Hepatocyte (in vitro differentiated cells): Measurements from ENCODE around the gene TMEM9B.

Experiments used
- EZH2 ChIP-seq: fragments of 200-600 bp; sonication (generic); IDR thresholded peaks from 2 replicates; pipeline ENCODE4 v1.6.1; 2016; ENCODE audit warnings: antibody characterized with exemption, mild to moderate bottlenecking, borderline replicate concordance
- EZH2phosphoT487 ChIP-seq: fragments of 200-600 bp; sonication (generic); IDR thresholded peaks from one replicate; pipeline ENCODE4 v1.6.1; 2018; ENCODE audit warnings: antibody characterized with exemption, mild to moderate bottlenecking, low read depth, moderate library complexity; ENCODE audit not compliant: unreplicated experiment, severe bottlenecking
- TF ChIP-seq, protein P1 (sequence below): fragments of 200-600 bp; sonication (generic); IDR thresholded peaks from 2 replicates; pipeline ENCODE4 v1.5.1; 2016; ENCODE audit warnings: antibody characterized with exemption, mild to moderate bottlenecking; ENCODE audit not compliant: poor library complexity

DNA sequence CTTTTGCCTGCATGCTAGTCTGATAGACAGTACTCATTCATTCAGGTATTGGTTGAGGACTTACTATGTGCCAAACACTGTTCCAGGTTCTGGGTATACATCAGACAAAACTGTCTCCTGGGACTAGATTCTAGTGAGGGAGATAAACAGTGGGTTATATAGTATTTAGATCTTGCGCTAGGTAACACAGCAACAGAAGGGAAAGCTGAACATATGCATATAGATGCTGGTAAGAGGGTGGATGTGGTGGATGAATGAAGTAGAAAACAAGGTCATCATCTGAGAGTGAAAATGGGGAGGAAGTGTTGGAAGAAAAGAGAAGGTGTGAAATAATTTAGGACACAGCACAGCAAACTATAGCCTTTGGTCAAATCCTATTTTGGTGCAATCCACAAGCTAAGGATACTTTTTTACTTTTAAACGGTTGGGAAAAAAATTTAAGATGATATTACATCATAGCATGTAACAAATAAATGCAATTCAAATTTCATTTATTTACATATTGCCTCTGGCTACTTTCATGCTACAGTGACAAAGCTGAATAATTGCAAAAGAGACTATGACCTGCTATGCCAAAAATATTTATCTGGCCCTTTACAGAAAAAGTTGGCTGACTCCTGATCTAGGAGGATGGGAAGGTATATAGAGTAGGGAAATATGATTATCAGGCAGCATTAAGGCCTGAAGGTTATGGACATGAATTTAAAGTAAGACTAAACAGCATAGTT is 7.1 kb upstream of the TMEM9B start:
- TF ChIP-seq, protein P1, sequence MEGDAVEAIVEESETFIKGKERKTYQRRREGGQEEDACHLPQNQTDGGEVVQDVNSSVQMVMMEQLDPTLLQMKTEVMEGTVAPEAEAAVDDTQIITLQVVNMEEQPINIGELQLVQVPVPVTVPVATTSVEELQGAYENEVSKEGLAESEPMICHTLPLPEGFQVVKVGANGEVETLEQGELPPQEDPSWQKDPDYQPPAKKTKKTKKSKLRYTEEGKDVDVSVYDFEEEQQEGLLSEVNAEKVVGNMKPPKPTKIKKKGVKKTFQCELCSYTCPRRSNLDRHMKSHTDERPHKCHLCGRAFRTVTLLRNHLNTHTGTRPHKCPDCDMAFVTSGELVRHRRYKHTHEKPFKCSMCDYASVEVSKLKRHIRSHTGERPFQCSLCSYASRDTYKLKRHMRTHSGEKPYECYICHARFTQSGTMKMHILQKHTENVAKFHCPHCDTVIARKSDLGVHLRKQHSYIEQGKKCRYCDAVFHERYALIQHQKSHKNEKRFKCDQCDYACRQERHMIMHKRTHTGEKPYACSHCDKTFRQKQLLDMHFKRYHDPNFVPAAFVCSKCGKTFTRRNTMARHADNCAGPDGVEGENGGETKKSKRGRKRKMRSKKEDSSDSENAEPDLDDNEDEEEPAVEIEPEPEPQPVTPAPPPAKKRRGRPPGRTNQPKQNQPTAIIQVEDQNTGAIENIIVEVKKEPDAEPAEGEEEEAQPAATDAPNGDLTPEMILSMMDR, result no peak
- TF ChIP-seq EZH2phosphoT487 (no peak), EZH2 (no peak)
